Gastrocnemius medialis (tissue), 4 donors: ENCODE results near the gene PRG3. TPM values are rescaled to one million over a fixed set of nuclear protein-coding genes. Genes with fewer than 3 reads are reported as not detected.

Experiments used
- ATAC-seq, 2 donors: fragments of 150-250 bp; one replicate each; pipeline ENCODE4 v1.9.1; 2016
- DNase-seq, 2 donors: peaks; one replicate each; pipeline ENCODE4 v3.0.0-alpha.2; 2019
- H3K27ac ChIP-seq, 4 donors: fragments of 200-600 bp; sonication (generic); 1 replicate in 1 of 4; 2 replicates in 3 of 4; pipeline ENCODE4 v1.5.1; 2016 to 2018; ENCODE audit warnings: mild to moderate bottlenecking in 2 of 4, moderate library complexity in 1 of 4
- H3K27me3 ChIP-seq, 3 donors: fragments of 200-600 bp; sonication (generic) in 2 of 3; 1 replicate in 1 of 3; 2 replicates in 2 of 3; pipeline versions ENCODE4 v1.5.1 to v1.6.0; 2016 to 2019; ENCODE audit warnings: mild to moderate bottlenecking in 1 of 3, moderate library complexity in 1 of 3
- H3K36me3 ChIP-seq, 2 donors: fragments of 200-600 bp; sonication (generic) in 1 of 2; one replicate each; pipeline ENCODE4 v1.5.1; 2017 to 2018
- H3K4me1 ChIP-seq, 2 donors: fragments of 200-600 bp; sonication (generic) in 1 of 2; one replicate each; pipeline ENCODE4 v1.5.1; 2016 to 2017; ENCODE audit warnings: mild to moderate bottlenecking in 2 of 2
- H3K4me3 ChIP-seq, 4 donors: fragments of 200-600 bp; sonication (generic) in 3 of 4; 1 replicate in 1 of 4; 2 replicates in 3 of 4; pipeline ENCODE4 v1.5.1; 2016 to 2019; ENCODE audit warnings: mild to moderate bottlenecking in 2 of 4
- H3K9me3 ChIP-seq, 3 donors: fragments of 200-600 bp; sonication (generic) in 2 of 3; 1 replicate in 1 of 3; 2 replicates in 2 of 3; pipeline ENCODE4 v1.5.1; 2016 to 2019
- POLR2A ChIP-seq, 2 donors: fragments of 450-650 bp; IDR thresholded peaks; one replicate each; pipeline ENCODE4 v1.6.1; 2017; ENCODE audit warnings: antibody characterized with exemption in 2 of 2, mild to moderate bottlenecking in 2 of 2, moderate library complexity in 2 of 2
- in situ Hi-C, 4 donors: fragments of 200-750 bp; cut with MboI; loops; one replicate each; pipeline versions ENCODE4 v1.15.0 to v1.8.0; 2017; ENCODE audit warnings: low sequenced_read_pairs in 4 of 4
- intact Hi-C: fragments of 100-400 bp; cut with DNase I; formaldehyde crosslinking; loops from one replicate; pipeline ENCODE4 v1.15.1; 2023; ENCODE audit warnings: low total_unique reads
- total RNA-seq, 4 donors: library from RNA; depleted of rRNA; stranded (reverse); fragments of >200 nt; gene quantifications; one replicate each; pipeline versions ENCODE4 v1.1.0 to v1.2.3, GENCODE V29; 2016
- TF ChIP-seq, protein P1 (sequence below), 5 experiments: fragments of 450-650 bp in 3 of 5; fragments of 200-600 bp in 2 of 5; sonication (generic) in 2 of 5; IDR thresholded peaks in 4 of 5; conservative IDR thresholded peaks in 1 of 5; 1 replicate in 4 of 5; 2 replicates in 1 of 5; pipeline ENCODE4 v1.5.1; 2016 to 2019; ENCODE audit warnings: antibody characterized with exemption in 5 of 5, mild to moderate bottlenecking in 3 of 5, moderate library complexity in 3 of 5

The PRG3 gene
- total RNA-seq, 4 donors from 2014 or later, result not detected

DNA sequence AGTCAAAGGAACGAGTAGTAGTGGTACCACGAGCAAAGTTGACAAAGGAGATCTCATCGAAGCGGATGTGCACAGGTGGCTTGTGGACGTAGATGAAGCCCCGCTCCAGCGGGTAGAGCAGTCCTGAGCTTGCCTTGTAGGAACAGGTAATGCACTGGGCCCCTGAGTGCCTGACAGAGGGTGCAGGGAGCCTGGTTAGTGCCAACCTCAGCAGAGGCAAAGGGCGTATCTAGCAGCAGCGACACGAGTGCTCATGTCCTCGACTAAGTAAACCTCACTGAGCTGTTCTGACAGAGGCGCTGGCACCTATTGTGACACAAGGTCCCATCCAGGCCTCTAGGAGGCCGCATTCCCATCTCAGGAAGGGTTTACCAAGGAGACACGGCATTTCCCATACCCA lies 49.2 kb downstream of the PRG3 start:
- Histone ChIP-seq H3K9me3 (no peaks in the 10 kb centered on the region), H3K4me1 (peaks cover 19 to 25% of the 10 kb centered on the region in 2 donors), H3K27me3 (no peaks in the 10 kb centered on the region), H3K4me3 (no peak overlapping the region), H3K36me3 (peaks cover 0 to 66% of the 10 kb centered on the region in 2 donors), H3K27ac (no peak overlapping the region)
- intact Hi-C loops (no loop called here), in situ Hi-C loops (loop anchor here in 3 of 4 donors (25.0 kb wide), 4 partner anchors 94 to 431 kb away; partner anchors contain the start of genes APLNR (in 1 of the 3), BTBD18 (in 1 of the 3), CTNND1 (in 1 of the 3) and YPEL4 (in 1 of the 3))
- DNase-seq (no peak), ATAC-seq (no peak)
- TF ChIP-seq, protein P1, sequence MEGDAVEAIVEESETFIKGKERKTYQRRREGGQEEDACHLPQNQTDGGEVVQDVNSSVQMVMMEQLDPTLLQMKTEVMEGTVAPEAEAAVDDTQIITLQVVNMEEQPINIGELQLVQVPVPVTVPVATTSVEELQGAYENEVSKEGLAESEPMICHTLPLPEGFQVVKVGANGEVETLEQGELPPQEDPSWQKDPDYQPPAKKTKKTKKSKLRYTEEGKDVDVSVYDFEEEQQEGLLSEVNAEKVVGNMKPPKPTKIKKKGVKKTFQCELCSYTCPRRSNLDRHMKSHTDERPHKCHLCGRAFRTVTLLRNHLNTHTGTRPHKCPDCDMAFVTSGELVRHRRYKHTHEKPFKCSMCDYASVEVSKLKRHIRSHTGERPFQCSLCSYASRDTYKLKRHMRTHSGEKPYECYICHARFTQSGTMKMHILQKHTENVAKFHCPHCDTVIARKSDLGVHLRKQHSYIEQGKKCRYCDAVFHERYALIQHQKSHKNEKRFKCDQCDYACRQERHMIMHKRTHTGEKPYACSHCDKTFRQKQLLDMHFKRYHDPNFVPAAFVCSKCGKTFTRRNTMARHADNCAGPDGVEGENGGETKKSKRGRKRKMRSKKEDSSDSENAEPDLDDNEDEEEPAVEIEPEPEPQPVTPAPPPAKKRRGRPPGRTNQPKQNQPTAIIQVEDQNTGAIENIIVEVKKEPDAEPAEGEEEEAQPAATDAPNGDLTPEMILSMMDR (IDR thresholded peaks at IDR 0.05 in 4 of 5, conservative IDR thresholded peaks at IDR 0.05 in 1 of 5), result no peak

DNA sequence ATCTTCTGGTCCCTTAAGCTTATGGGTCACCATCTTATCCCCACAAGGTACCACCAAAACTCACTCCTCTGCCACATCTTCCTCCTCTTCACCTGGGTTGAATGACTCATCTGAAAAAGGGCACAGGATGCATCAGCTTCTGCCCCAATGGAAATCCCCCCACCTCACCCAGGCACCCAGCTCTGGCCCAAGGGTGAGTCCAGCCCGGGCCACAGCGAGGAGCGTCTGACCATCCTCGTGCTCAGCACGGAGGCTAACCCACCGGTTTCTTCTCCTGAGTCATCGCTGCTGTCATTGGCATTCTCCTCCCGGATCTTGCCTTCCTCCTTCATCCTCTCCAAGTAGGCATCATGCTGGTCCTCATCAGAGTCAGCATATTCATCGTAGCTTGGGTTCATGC lies 50.9 kb downstream of the PRG3 start:
- H3K4me3 ChIP-seq, result no peak overlapping the region
- DNase-seq (no peak), ATAC-seq (no peak)
- H3K36me3 ChIP-seq, result peaks cover 0 to 68% of the 10 kb centered on the region in 2 donors
- peaks cover 26 to 32% of the 10 kb centered on the region in 2 donors for H3K4me1 ChIP-seq
- H3K27ac ChIP-seq, result no peak overlapping the region
- in situ Hi-C loops, result loop anchor here in 3 of 4 donors (25.0 kb wide), 4 partner anchors 93 to 432 kb away; partner anchors contain the start of genes APLNR (in 1 of the 3), BTBD18 (in 1 of the 3), CTNND1 (in 1 of the 3) and YPEL4 (in 1 of the 3)
- intact Hi-C loops, result no loop called here
- TF ChIP-seq, protein P1 (IDR thresholded peaks at IDR 0.05 in 4 of 5, conservative IDR thresholded peaks at IDR 0.05 in 1 of 5), result no peak
- H3K9me3 ChIP-seq, result no peaks in the 10 kb centered on the region
- no peaks in the 10 kb centered on the region for H3K27me3 ChIP-seq

- intact Hi-C loops, result loop anchor here (5.0 to 10.0 kb wide), 3 partner anchors 205 to 417 kb away; partner anchors contain the start of genes SELENOH, TIMM10 and ZDHHC5
- Histone ChIP-seq H3K4me3 (no peak overlapping the region), H3K27me3 (no peaks in the 10 kb centered on the region), H3K27ac (peak overlapping the region; percentile 95 to 99 (median 97)), H3K4me1 (peaks cover 26 to 33% of the 10 kb centered on the region in 2 donors), H3K36me3 (peaks cover 0 to 61% of the 10 kb centered on the region in 2 donors), H3K9me3 (no peaks in the 10 kb centered on the region)
- in situ Hi-C loops, result loop anchor here in 3 of 4 donors (10.0 to 25.0 kb wide), 5 partner anchors 90 to 435 kb away; partner anchors contain the start of genes APLNR (in 1 of the 3), BTBD18 (in 1 of the 3), CTNND1 (in 1 of the 3) and YPEL4 (in 1 of the 3)
- DNase-seq (no peak), ATAC-seq (no peak)
- TF ChIP-seq POLR2A (IDR thresholded peaks at IDR 0.05), result no peak
- TF ChIP-seq, protein P1 (IDR thresholded peaks at IDR 0.05 in 4 of 5, conservative IDR thresholded peaks at IDR 0.05 in 1 of 5), result no peak
These were observed 53.2 kb downstream of the PRG3 start for GRCh38 chr11:57327721-57328120.

Other genes with a start within 250 kb of the PRG3 start
- not detected for gene LRRC55, start 199.2 kb downstream of the PRG3 start, total RNA-seq
- 1 to 10 TPM in 1 of 4 donors, under 1 TPM in 3; 0.32 to 3.7 (median 0.64) TPM for gene APLNR, start 143.9 kb downstream of the PRG3 start, total RNA-seq
- gene TNKS1BP1, start 56.2 kb downstream of the PRG3 start, total RNA-seq, result 100 to 1,000 TPM in 3 of 4 donors, 10 to 100 TPM in 1; 98.5 to 165 (median 125) TPM
- 100 to 1,000 TPM in 3 of 4 donors, 10 to 100 TPM in 1; 76.6 to 155 (median 137) TPM for gene SSRP1, start 45.3 kb downstream of the PRG3 start, total RNA-seq
- gene P2RX3, start 42.8 kb downstream of the PRG3 start, total RNA-seq, result not detected
- not detected for gene PRG2, start 9.5 kb upstream of the PRG3 start, total RNA-seq
- gene SLC43A3, start 46.0 kb upstream of the PRG3 start, total RNA-seq, result 10 to 100 TPM; 13.9 to 22.5 (median 20.3) TPM
- gene RTN4RL2, start 79.4 kb upstream of the PRG3 start, total RNA-seq, result 1 to 10 TPM in 1 of 4 donors, under 1 TPM in 3; 0.13 to 2.8 (median 0.77) TPM
- 10 to 100 TPM in 3 of 4 donors, 1 to 10 TPM in 1; 7.4 to 35.1 (median 15.8) TPM for gene SLC43A1, start 134.6 kb upstream of the PRG3 start, total RNA-seq
- 10 to 100 TPM; 45.4 to 61.7 (median 49.5) TPM for gene TIMM10, start 149.6 kb upstream of the PRG3 start, total RNA-seq
- 10 to 100 TPM; 23.0 to 52.7 (median 43.4) TPM for gene SMTNL1, start 156.4 kb upstream of the PRG3 start, total RNA-seq
- 1 to 10 TPM; 5.5 to 9.0 (median 6.7) TPM for gene UBE2L6, start 186.5 kb upstream of the PRG3 start, total RNA-seq
- gene SERPING1, start 216.5 kb upstream of the PRG3 start, total RNA-seq, result 100 to 1,000 TPM in 3 of 4 donors, 10 to 100 TPM in 1; 90.0 to 171 (median 106) TPM